Lung (tissue), 12 donors: Measurements from ENCODE around the gene CTSC. TPM values are rescaled to one million over a fixed set of nuclear protein-coding genes. Genes with fewer than 3 reads are reported as not detected.

Source experiments
- ATAC-seq: fragments of 200-7000 bp; cut with Tn5 transposase; one replicate; pipeline ENCODE4 v1.9.1; 2020; ENCODE audit warnings: moderate number of reproducible peaks; ENCODE audit not compliant: insufficient read depth, low FRiP score
- DNase-seq, 3 donors: peaks; one replicate each; pipeline ENCODE4 v3.0.0-alpha.2; 2013 to 2017
- H3K27ac ChIP-seq, 2 donors: one replicate each; pipeline ENCODE4 v1.5.1; 2013; ENCODE audit warnings: mild to moderate bottlenecking in 2 of 2, moderate library complexity in 2 of 2, control low read depth in 1 of 2, inconsistent platforms in 1 of 2, low read depth in 1 of 2, low read length in 1 of 2
- H3K27me3 ChIP-seq, 3 donors: one replicate each; pipeline ENCODE4 v1.5.1; 2013; ENCODE audit warnings: low read length in 2 of 3; ENCODE audit not compliant: control insufficient read depth in 3 of 3, insufficient read depth in 3 of 3
- H3K36me3 ChIP-seq, 4 donors: one replicate each; pipeline ENCODE4 v1.5.1; 2013; ENCODE audit warnings: low read length in 4 of 4, mild to moderate bottlenecking in 1 of 4, moderate library complexity in 1 of 4; ENCODE audit not compliant: control insufficient read depth in 4 of 4, insufficient read depth in 4 of 4
- H3K4me1 ChIP-seq, 5 donors: one replicate each; pipeline ENCODE4 v1.5.1; 2013; ENCODE audit warnings: low read length in 5 of 5, mild to moderate bottlenecking in 2 of 5, moderate library complexity in 1 of 5; ENCODE audit not compliant: control insufficient read depth in 5 of 5, insufficient read depth in 5 of 5
- H3K4me3 ChIP-seq: one replicate; pipeline ENCODE4 v1.5.1; 2013; ENCODE audit warnings: mild to moderate bottlenecking, control low read depth, moderate library complexity
- H3K9ac ChIP-seq, 2 donors: one replicate each; pipeline ENCODE4 v1.5.1; 2013; ENCODE audit warnings: low read length in 2 of 2, control low read depth in 1 of 2; ENCODE audit not compliant: insufficient read depth in 1 of 2
- H3K9me3 ChIP-seq, 4 donors: one replicate each; pipeline ENCODE4 v1.5.1; 2013; ENCODE audit warnings: low read length in 3 of 4, mild to moderate bottlenecking in 1 of 4, moderate library complexity in 1 of 4; ENCODE audit not compliant: control insufficient read depth in 4 of 4, insufficient read depth in 3 of 4
- WGBS, 2 donors: extraction: QIAGEN DNeasy Blood & Tissue Kit; methylation state at CpG; one replicate each; pipeline ENCODE4 v1.1.7; 2013; 5-methylcytosine and 5-hydroxymethylcytosine counted together
- polyA plus RNA-seq, 2 donors: library from polyadenylated mRNA; stranded (reverse); fragments of 200-250 nt; gene quantifications; one replicate each; pipeline ENCODE4 v1.2.1, GENCODE V29; 2013
- total RNA-seq, 2 donors: library from RNA; depleted of rRNA in 1 of 2; stranded (reverse); fragments of >200 nt in 1 of 2; gene quantifications; one replicate each; pipeline ENCODE4 v1.2.1, GENCODE V29; 2014 to 2021
- TF ChIP-seq, protein P1 (sequence below): IDR thresholded peaks from 2 replicates; pipeline ENCODE4 v1.5.1; 2012; ENCODE audit warnings: mild to moderate bottlenecking; ENCODE audit errors: control extremely low read depth, extremely low read depth
- donor health status: control.
- donor health status: control.
- donor health status: Bipolar disorder and iron deficiency.
- donor health status: healthy.
- donor health status: DM: yes; HTN: yes; CAD: no.

CTSC gene
- total and polyA plus RNA-seq, 4 donors = 87.1 to 363 (median 221) TPM

DNA sequence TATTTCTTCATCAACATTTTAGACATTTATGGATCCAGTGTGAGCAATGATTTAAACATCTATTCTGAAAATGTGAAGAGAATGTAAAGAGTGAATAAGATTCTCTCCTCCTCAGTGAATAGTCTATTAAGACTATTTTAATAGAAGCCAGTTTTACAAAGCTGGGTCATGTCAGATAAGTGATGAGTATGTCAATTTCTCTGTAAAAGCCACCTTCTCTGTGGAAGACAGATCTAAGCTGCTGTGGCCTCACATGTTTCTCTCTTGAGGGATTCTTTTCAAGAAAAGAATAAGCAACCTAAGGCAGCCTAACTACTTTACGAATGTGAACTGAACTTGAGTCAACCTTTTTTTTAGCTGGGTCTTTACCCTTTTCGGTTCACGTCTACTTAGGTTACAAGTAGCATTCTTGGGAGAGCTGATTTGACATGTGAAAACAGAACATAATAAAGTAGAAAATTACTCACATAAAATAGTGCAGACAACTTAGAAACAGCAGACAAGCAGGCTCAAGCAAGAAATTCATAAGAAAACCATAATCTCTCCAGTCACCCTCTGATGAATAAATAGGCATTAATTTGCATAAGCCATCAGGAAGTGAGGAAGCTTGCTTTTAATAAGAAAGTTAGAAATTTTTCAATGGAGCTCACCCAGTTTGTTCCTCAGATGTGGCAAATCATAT is 9.9 kb downstream of the CTSC start:
- H3K27me3 ChIP-seq = no peaks in the 10 kb centered on the region
- no peak overlapping the region for H3K27ac ChIP-seq
- ATAC-seq = no peak
- H3K9me3 ChIP-seq = no peaks in the 10 kb centered on the region
- DNase-seq = no peak
- no peak overlapping the region for H3K9ac ChIP-seq
- H3K36me3 ChIP-seq = peaks cover 3 to 34% (median 16%) of the 10 kb centered on the region in 4 donors
- no peak overlapping the region for H3K4me3 ChIP-seq
- 78 to 80% methylated on average over 3 of the region's 3 CpGs for WGBS, 2 donors
- TF ChIP-seq, protein P1, sequence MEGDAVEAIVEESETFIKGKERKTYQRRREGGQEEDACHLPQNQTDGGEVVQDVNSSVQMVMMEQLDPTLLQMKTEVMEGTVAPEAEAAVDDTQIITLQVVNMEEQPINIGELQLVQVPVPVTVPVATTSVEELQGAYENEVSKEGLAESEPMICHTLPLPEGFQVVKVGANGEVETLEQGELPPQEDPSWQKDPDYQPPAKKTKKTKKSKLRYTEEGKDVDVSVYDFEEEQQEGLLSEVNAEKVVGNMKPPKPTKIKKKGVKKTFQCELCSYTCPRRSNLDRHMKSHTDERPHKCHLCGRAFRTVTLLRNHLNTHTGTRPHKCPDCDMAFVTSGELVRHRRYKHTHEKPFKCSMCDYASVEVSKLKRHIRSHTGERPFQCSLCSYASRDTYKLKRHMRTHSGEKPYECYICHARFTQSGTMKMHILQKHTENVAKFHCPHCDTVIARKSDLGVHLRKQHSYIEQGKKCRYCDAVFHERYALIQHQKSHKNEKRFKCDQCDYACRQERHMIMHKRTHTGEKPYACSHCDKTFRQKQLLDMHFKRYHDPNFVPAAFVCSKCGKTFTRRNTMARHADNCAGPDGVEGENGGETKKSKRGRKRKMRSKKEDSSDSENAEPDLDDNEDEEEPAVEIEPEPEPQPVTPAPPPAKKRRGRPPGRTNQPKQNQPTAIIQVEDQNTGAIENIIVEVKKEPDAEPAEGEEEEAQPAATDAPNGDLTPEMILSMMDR = no peak
- peaks cover 0 to 8% (median 0%) of the 10 kb centered on the region in 5 donors for H3K4me1 ChIP-seq

DNA sequence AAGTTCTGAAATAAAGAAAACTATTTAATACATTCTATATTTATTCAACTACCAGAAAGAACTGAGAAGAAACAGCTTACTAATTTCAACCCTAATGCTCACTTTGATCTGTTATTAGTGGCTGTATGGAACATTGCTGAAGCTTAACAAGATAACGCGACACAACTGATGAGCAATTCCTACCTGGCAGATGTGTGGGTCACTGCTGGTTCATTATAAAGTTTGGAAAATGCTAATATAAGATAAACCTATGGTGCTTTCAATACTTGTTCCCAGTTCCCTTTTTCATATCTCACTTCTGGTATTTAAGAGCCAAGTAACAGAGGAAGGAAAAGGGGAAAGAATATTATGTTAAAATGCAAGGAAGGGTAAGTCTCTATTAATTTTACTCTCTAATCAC is 10.5 kb downstream of the CTSC start:
- ATAC-seq = no peak
- H3K4me3 ChIP-seq = no peak overlapping the region
- no peaks in the 10 kb centered on the region for H3K9me3 ChIP-seq
- H3K36me3 ChIP-seq = peaks cover 3 to 31% (median 15%) of the 10 kb centered on the region in 4 donors
- no peak overlapping the region for H3K27ac ChIP-seq
- peaks cover 0 to 8% (median 0%) of the 10 kb centered on the region in 5 donors for H3K4me1 ChIP-seq
- no peaks in the 10 kb centered on the region for H3K27me3 ChIP-seq
- H3K9ac ChIP-seq = no peak overlapping the region
- TF ChIP-seq, protein P1 = no peak
- 79 to 90% methylated on average over 2 of the region's 2 CpGs for WGBS, 2 donors
- DNase-seq = no peak

DNA sequence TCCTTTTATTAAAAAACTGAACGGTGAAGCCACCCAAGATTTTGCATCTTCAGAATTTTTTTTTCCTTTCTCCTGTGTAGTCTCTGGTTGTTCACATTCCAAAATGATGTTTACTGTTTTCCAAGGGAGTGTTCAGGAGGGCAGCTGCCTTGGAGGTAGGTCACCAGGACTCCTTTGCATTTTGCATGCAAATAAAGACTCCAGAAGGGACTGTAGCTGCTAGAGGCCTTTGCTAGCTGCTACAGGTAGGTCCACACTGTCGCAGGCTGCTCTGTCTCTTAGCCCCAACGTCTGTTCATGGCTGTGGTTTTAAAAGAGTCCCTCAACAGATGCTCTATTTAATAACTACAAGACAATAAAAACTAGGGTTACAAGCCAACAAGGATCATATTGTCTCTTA is 11.4 kb downstream of the CTSC start:
- Histone ChIP-seq H3K27me3 (no peaks in the 10 kb centered on the region), H3K36me3 (peaks cover 3 to 32% (median 14%) of the 10 kb centered on the region in 4 donors), H3K4me3 (no peak overlapping the region), H3K9ac (no peak overlapping the region), H3K4me1 (peaks cover 0 to 8% (median 0%) of the 10 kb centered on the region in 5 donors), H3K27ac (no peak overlapping the region), H3K9me3 (no peaks in the 10 kb centered on the region)
- WGBS, 2 donors = 71 to 85% methylated on average over 3 of the region's 3 CpGs
- TF ChIP-seq, protein P1 = no peak
- no peak for DNase-seq
- no peak for ATAC-seq
